ENCODE measurements around the gene ADCY4. TPM values are rescaled to one million over a fixed set of nuclear protein-coding genes. Genes with fewer than 3 reads are reported as not detected.

The ADCY4 gene
- total RNA-seq, 1 experiment from 2014 or later: 0.04 TPM

DNA sequence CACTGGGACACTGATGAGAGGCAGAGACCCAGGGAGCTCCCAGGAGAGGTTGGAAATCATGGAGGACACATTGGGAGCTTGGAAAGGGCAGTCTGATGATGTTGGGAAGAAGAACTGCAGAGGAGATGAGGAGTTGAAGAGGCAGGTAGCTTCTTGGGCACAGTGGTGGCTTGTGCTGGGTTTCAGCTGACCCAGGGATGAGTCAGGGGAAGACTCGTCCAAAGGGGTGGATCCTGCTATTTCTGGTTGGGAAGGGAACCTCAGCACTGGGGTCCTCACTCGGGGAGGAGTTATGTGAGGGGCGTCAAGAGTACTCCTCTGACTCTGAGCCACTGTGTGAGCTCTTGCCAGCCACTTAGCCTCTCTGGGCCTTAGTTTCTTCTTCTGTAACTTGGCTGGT is 11.5 kb downstream of the ADCY4 start:
- H3F3A ChIP-seq (ENCODE audit: low read length, unreplicated experiment): no peaks in the 10 kb centered on the region
- H3K79me2 ChIP-seq (ENCODE audit: low read length): no peaks in the 10 kb centered on the region
- ChIA-PET CTCF (no interaction called here), POLR2A (ENCODE audit: unreplicated experiment) (no interaction called here)
- TF ChIP-seq EZH2phosphoT487 (IDR thresholded peaks at IDR 0.05; ENCODE audit: borderline replicate concordance, low read length): no peak
- TF ChIP-seq, protein P1, sequence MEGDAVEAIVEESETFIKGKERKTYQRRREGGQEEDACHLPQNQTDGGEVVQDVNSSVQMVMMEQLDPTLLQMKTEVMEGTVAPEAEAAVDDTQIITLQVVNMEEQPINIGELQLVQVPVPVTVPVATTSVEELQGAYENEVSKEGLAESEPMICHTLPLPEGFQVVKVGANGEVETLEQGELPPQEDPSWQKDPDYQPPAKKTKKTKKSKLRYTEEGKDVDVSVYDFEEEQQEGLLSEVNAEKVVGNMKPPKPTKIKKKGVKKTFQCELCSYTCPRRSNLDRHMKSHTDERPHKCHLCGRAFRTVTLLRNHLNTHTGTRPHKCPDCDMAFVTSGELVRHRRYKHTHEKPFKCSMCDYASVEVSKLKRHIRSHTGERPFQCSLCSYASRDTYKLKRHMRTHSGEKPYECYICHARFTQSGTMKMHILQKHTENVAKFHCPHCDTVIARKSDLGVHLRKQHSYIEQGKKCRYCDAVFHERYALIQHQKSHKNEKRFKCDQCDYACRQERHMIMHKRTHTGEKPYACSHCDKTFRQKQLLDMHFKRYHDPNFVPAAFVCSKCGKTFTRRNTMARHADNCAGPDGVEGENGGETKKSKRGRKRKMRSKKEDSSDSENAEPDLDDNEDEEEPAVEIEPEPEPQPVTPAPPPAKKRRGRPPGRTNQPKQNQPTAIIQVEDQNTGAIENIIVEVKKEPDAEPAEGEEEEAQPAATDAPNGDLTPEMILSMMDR (conservative IDR thresholded peaks at IDR 0.05; ENCODE audit: low read depth, low read length): no peak
- no peak for TF ChIP-seq EZH2 (IDR thresholded peaks at IDR 0.05; ENCODE audit: low read length, unreplicated experiment)
- no peak overlapping the region for H2AFZ ChIP-seq (ENCODE audit: low read length)
- H3K27me3 ChIP-seq (ENCODE audit: low read length): no peaks in the 10 kb centered on the region
- no peak overlapping the region for H3K4me3 ChIP-seq (ENCODE audit: low read length)
- no peak overlapping the region for H3K4me2 ChIP-seq (ENCODE audit: low read length)
- no peak for ATAC-seq
- no peaks in the 10 kb centered on the region for H3K9me2 ChIP-seq (replicated peaks; ENCODE audit: low read length)
- intact Hi-C loops (cut with micrococcal nuclease): no loop called here
- H3K36me3 ChIP-seq (ENCODE audit: low read depth, low read length): no peaks in the 10 kb centered on the region
- H3K4me1 ChIP-seq (ENCODE audit: insufficient read depth, low read length): no peaks in the 10 kb centered on the region
- no peak overlapping the region for H3K9ac ChIP-seq (ENCODE audit: low read length)
- BruUV-seq (replicated peaks): no TSS peak
- no peaks in the 10 kb centered on the region for H3K9me3 ChIP-seq (ENCODE audit: low read length)
- no peak for DNase-seq
- no peaks in the 10 kb centered on the region for H4K20me1 ChIP-seq (ENCODE audit: low read length)
- H3K27ac ChIP-seq (ENCODE audit: low read length): no peak overlapping the region

- ChIA-PET POLR2A (ENCODE audit: unreplicated experiment) (no interaction called here), CTCF (interaction anchor here (0.6 kb wide), 1 partner anchor 77 kb away, joined by 5 read pairs; no protein-coding TSS in a partner anchor)
- Histone ChIP-seq H3K27ac (ENCODE audit: low read length) (no peak overlapping the region), H3K79me2 (ENCODE audit: low read length) (no peaks in the 10 kb centered on the region), H3K9ac (ENCODE audit: low read length) (no peak overlapping the region), H3K9me3 (ENCODE audit: low read length) (no peaks in the 10 kb centered on the region), H3K27me3 (ENCODE audit: low read length) (no peaks in the 10 kb centered on the region), H3K4me3 (ENCODE audit: low read length) (no peak overlapping the region), H4K20me1 (ENCODE audit: low read length) (no peaks in the 10 kb centered on the region), H2AFZ (ENCODE audit: low read length) (no peak overlapping the region), H3K36me3 (ENCODE audit: low read depth, low read length) (no peaks in the 10 kb centered on the region), H3K4me2 (ENCODE audit: low read length) (no peak overlapping the region), H3K4me1 (ENCODE audit: insufficient read depth, low read length) (no peaks in the 10 kb centered on the region), H3F3A (ENCODE audit: low read length, unreplicated experiment) (no peaks in the 10 kb centered on the region), H3K9me2 (replicated peaks; ENCODE audit: low read length) (no peaks in the 10 kb centered on the region)
- intact Hi-C loops (cut with micrococcal nuclease): no loop called here
- TF ChIP-seq EZH2 (IDR thresholded peaks at IDR 0.05; ENCODE audit: low read length, unreplicated experiment) (no peak), EZH2phosphoT487 (IDR thresholded peaks at IDR 0.05; ENCODE audit: borderline replicate concordance, low read length) (no peak)
- TF ChIP-seq, protein P1 (conservative IDR thresholded peaks at IDR 0.05; ENCODE audit: low read depth, low read length): no peak
- no peak for ATAC-seq
- no peak for DNase-seq
- BruUV-seq (replicated peaks): no TSS peak
Observed at GRCh38 chr14:24322672-24323071, 12.2 kb downstream of the ADCY4 start.

- H3K27me3 ChIP-seq (ENCODE audit: low read length): no peaks in the 10 kb centered on the region
- H3K9me3 ChIP-seq (ENCODE audit: low read length): no peaks in the 10 kb centered on the region
- H3F3A ChIP-seq (ENCODE audit: low read length, unreplicated experiment): no peaks in the 10 kb centered on the region
- no peak overlapping the region for H3K9ac ChIP-seq (ENCODE audit: low read length)
- POLR2A ChIA-PET (ENCODE audit: unreplicated experiment): no interaction called here
- peaks cover 12% of the 10 kb centered on the region for H3K4me1 ChIP-seq (ENCODE audit: insufficient read depth, low read length)
- H3K4me2 ChIP-seq (ENCODE audit: low read length): no peak overlapping the region
- H4K20me1 ChIP-seq (ENCODE audit: low read length): no peaks in the 10 kb centered on the region
- H3K4me3 ChIP-seq (ENCODE audit: low read length): no peak overlapping the region
- no peaks in the 10 kb centered on the region for H3K9me2 ChIP-seq (replicated peaks; ENCODE audit: low read length)
- no peak for ATAC-seq
- intact Hi-C loops (cut with micrococcal nuclease): no loop called here
- no peak overlapping the region for H2AFZ ChIP-seq (ENCODE audit: low read length)
- H3K79me2 ChIP-seq (ENCODE audit: low read length): no peaks in the 10 kb centered on the region
- H3K36me3 ChIP-seq (ENCODE audit: low read depth, low read length): no peaks in the 10 kb centered on the region
- DNase-seq: no peak
- CTCF ChIA-PET: no interaction called here
- no TSS peak for BruUV-seq (replicated peaks)
- no peak overlapping the region for H3K27ac ChIP-seq (ENCODE audit: low read length)
- TF ChIP-seq EZH2phosphoT487 (IDR thresholded peaks at IDR 0.05; ENCODE audit: borderline replicate concordance, low read length): no peak
- TF ChIP-seq EZH2 (IDR thresholded peaks at IDR 0.05; ENCODE audit: low read length, unreplicated experiment): no peak
- TF ChIP-seq, protein P1 (conservative IDR thresholded peaks at IDR 0.05; ENCODE audit: low read depth, low read length): no peak
Observed at GRCh38 chr14:24321212-24321975, 13.5 kb downstream of the ADCY4 start.
